Measurements from ENCODE around the gene PRELID3B. TPM values are rescaled to one million over a fixed set of nuclear protein-coding genes. Genes with fewer than 3 reads are reported as not detected.

Gene PRELID3B
- total and polyA plus RNA-seq, 7 donors = 23.2 to 61.2 (median 34.7) TPM

DNA sequence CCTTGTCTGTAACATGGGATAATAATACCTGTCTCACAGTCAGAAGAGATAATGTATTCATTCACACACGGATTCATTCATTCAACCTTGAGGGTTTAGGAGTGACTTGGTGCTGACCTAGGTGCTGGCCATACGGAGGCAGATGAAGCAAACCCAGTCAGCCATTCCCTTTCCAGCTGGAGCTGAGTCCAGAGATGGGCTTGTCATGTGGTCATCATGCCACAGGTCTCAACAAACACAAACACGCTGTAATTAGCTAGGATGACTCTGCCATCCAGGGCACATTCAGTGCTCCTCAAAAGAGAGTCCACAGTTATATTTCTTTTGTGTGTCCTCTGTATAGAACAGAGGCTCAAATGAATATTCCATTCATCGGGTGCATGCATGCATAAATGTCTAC is 19.5 kb upstream of the PRELID3B start:
- Histone ChIP-seq H3K4me3 (no peak overlapping the region), H3K27me3 (ENCODE audit: insufficient read depth in 3 of 3, low read length in 2 of 3) (no peaks in the 10 kb centered on the region), H3K36me3 (ENCODE audit: insufficient read depth in 1 of 2, low read depth in 1 of 2) (no peaks in the 10 kb centered on the region), H3K4me1 (no peaks in the 10 kb centered on the region), H3K9me3 (peaks cover 4% of the 10 kb centered on the region), H3K27ac (no peak overlapping the region)
- no peak for TF ChIP-seq CTCF (IDR thresholded peaks at IDR 0.05)
- WGBS, 3 donors = 59 to 60% (median 59%) methylated on average over 4 of the region's 4 CpGs
- ATAC-seq (no peak), DNase-seq (no peak)
- intact Hi-C loops (cut with DNase I) = no loop called here

- Histone ChIP-seq H3K36me3 (ENCODE audit: insufficient read depth in 1 of 2, low read depth in 1 of 2) (no peaks in the 10 kb centered on the region), H3K27me3 (ENCODE audit: insufficient read depth in 3 of 3, low read length in 2 of 3) (no peaks in the 10 kb centered on the region), H3K9me3 (peaks cover 8% of the 10 kb centered on the region), H3K4me3 (no peak overlapping the region), H3K27ac (no peak overlapping the region), H3K4me1 (no peaks in the 10 kb centered on the region)
- 45 to 58% (median 46%) methylated on average over 7 of the region's 7 CpGs for WGBS, 3 donors
- intact Hi-C loops (cut with DNase I) = no loop called here
- DNase-seq (no peak), ATAC-seq (no peak)
- peak; percentile 9 for TF ChIP-seq CTCF (IDR thresholded peaks at IDR 0.05)
Measured at GRCh38 chr20:59055302-59055701, 12.7 kb upstream of the PRELID3B start.

GRCh38 chr20:59051666-59052185 is 9.1 kb upstream of the PRELID3B start:
- no peak for DNase-seq
- no peak overlapping the region for H3K4me3 ChIP-seq
- intact Hi-C loops (cut with DNase I) = no loop called here
- TF ChIP-seq CTCF (IDR thresholded peaks at IDR 0.05) = no peak
- no peaks in the 10 kb centered on the region for H3K27me3 ChIP-seq (ENCODE audit: insufficient read depth in 3 of 3, low read length in 2 of 3)
- no peak for ATAC-seq
- no peaks in the 10 kb centered on the region for H3K4me1 ChIP-seq
- no peaks in the 10 kb centered on the region for H3K36me3 ChIP-seq (ENCODE audit: insufficient read depth in 1 of 2, low read depth in 1 of 2)
- H3K27ac ChIP-seq = no peak overlapping the region
- 70 to 78% (median 71%) methylated on average over 6 of the region's 6 CpGs for WGBS, 3 donors
- peaks cover under 1% of the 10 kb centered on the region for H3K9me3 ChIP-seq

- WGBS, 3 donors = 42 to 54% (median 50%) methylated on average over 1 of the region's 1 CpG
- intact Hi-C loops (cut with DNase I) = no loop called here
Measured at GRCh38 chr20:59050437-59050836, 7.9 kb upstream of the PRELID3B start.

More at GRCh38 chr20:59050437-59050836, 7.9 kb upstream of the PRELID3B start:
- Histone ChIP-seq H3K36me3 (ENCODE audit: insufficient read depth in 1 of 2, low read depth in 1 of 2) (no peaks in the 10 kb centered on the region), H3K27ac (no peak overlapping the region), H3K4me3 (no peak overlapping the region), H3K27me3 (ENCODE audit: insufficient read depth in 3 of 3, low read length in 2 of 3) (no peaks in the 10 kb centered on the region), H3K9me3 (no peaks in the 10 kb centered on the region), H3K4me1 (no peaks in the 10 kb centered on the region)
- ATAC-seq (no peak), DNase-seq (no peak)
- no peak for TF ChIP-seq CTCF (IDR thresholded peaks at IDR 0.05)
